Activated naive CD8-positive, alpha-beta T cell (primary cell): Measurements from ENCODE around the gene CSTPP1.

ENCODE experiments used
- H3K27ac Mint-ChIP-seq: one replicate; pipeline ENCODE4 v1.8.0; 2021; ENCODE audit warnings: mixed read lengths
- H3K27me3 Mint-ChIP-seq: one replicate; pipeline ENCODE4 v1.8.0; 2021; ENCODE audit warnings: mixed read lengths
- H3K36me3 Mint-ChIP-seq: one replicate; pipeline ENCODE4 v1.8.0; 2021; ENCODE audit warnings: mixed read lengths
- H3K4me1 Mint-ChIP-seq: one replicate; pipeline ENCODE4 v1.8.0; 2021; ENCODE audit warnings: low read depth, mixed read lengths
- H3K4me3 Mint-ChIP-seq: one replicate; pipeline ENCODE4 v1.8.0; 2021; ENCODE audit warnings: mild to moderate bottlenecking, mixed read lengths
- H3K9me3 Mint-ChIP-seq: one replicate; pipeline ENCODE4 v1.8.0; 2021; ENCODE audit warnings: low read depth, mixed read lengths

The CSTPP1 gene

GRCh38 chr11:47005441-47005840 lies 68.9 kb downstream of the CSTPP1 start:
- H3K4me1 Mint-ChIP-seq = peaks cover 26% of the 10 kb centered on the region
- H3K36me3 Mint-ChIP-seq = peaks cover 13% of the 10 kb centered on the region
- H3K27ac Mint-ChIP-seq = no peak overlapping the region

GRCh38 chr11:47007579-47007978 lies 71.0 kb downstream of the CSTPP1 start:
- Mint-ChIP-seq H3K4me1 (peaks cover 21% of the 10 kb centered on the region), H3K4me3 (no peak overlapping the region)

More at GRCh38 chr11:47005441-47005840, 68.9 kb downstream of the CSTPP1 start:
- Mint-ChIP-seq H3K9me3 (no peaks in the 10 kb centered on the region), H3K27me3 (no peaks in the 10 kb centered on the region), H3K4me3 (no peak overlapping the region)

GRCh38 chr11:47010179-47010578 lies 73.6 kb downstream of the CSTPP1 start:
- Mint-ChIP-seq H3K36me3 (peaks cover 16% of the 10 kb centered on the region), H3K9me3 (no peaks in the 10 kb centered on the region), H3K4me3 (no peak overlapping the region), H3K4me1 (peaks cover 3% of the 10 kb centered on the region), H3K27me3 (no peaks in the 10 kb centered on the region), H3K27ac (no peak overlapping the region)

More at GRCh38 chr11:47007579-47007978, 71.0 kb downstream of the CSTPP1 start:
- Mint-ChIP-seq H3K36me3 (peaks cover 13% of the 10 kb centered on the region), H3K9me3 (no peaks in the 10 kb centered on the region), H3K27ac (no peak overlapping the region), H3K27me3 (no peaks in the 10 kb centered on the region)

GRCh38 chr11:47014097-47014496 lies 77.5 kb downstream of the CSTPP1 start:
- Mint-ChIP-seq H3K4me3 (no peak overlapping the region), H3K36me3 (peaks cover 10% of the 10 kb centered on the region), H3K4me1 (no peaks in the 10 kb centered on the region), H3K9me3 (no peaks in the 10 kb centered on the region), H3K27ac (no peak overlapping the region), H3K27me3 (no peaks in the 10 kb centered on the region)

- Mint-ChIP-seq H3K4me3 (no peak overlapping the region), H3K4me1 (peaks cover 1% of the 10 kb centered on the region), H3K36me3 (peaks cover 8% of the 10 kb centered on the region), H3K9me3 (no peaks in the 10 kb centered on the region), H3K27ac (no peak overlapping the region), H3K27me3 (no peaks in the 10 kb centered on the region)
These were observed 82.1 kb downstream of the CSTPP1 start for GRCh38 chr11:47018637-47019036.

GRCh38 chr11:47020793-47021526 lies 84.4 kb downstream of the CSTPP1 start:
- Mint-ChIP-seq H3K27me3 (no peaks in the 10 kb centered on the region), H3K27ac (no peak overlapping the region), H3K9me3 (no peaks in the 10 kb centered on the region), H3K36me3 (peaks cover 8% of the 10 kb centered on the region), H3K4me1 (peaks cover 1% of the 10 kb centered on the region), H3K4me3 (no peak overlapping the region)

- H3K27ac Mint-ChIP-seq = no peak overlapping the region
- H3K9me3 Mint-ChIP-seq = no peaks in the 10 kb centered on the region
- no peaks in the 10 kb centered on the region for H3K27me3 Mint-ChIP-seq
- no peak overlapping the region for H3K4me3 Mint-ChIP-seq
- H3K4me1 Mint-ChIP-seq = peaks cover 1% of the 10 kb centered on the region
- H3K36me3 Mint-ChIP-seq = peaks cover 8% of the 10 kb centered on the region
These were observed 84.9 kb downstream of the CSTPP1 start for GRCh38 chr11:47021527-47021818.

- no peaks in the 10 kb centered on the region for H3K27me3 Mint-ChIP-seq
- H3K27ac Mint-ChIP-seq = no peak overlapping the region
- no peaks in the 10 kb centered on the region for H3K9me3 Mint-ChIP-seq
- H3K4me3 Mint-ChIP-seq = no peak overlapping the region
- peaks cover 8% of the 10 kb centered on the region for H3K36me3 Mint-ChIP-seq
- H3K4me1 Mint-ChIP-seq = peaks cover 1% of the 10 kb centered on the region
These were observed 85.4 kb downstream of the CSTPP1 start for GRCh38 chr11:47021965-47022364.

- no peaks in the 10 kb centered on the region for H3K27me3 Mint-ChIP-seq
- no peak overlapping the region for H3K27ac Mint-ChIP-seq
- H3K4me1 Mint-ChIP-seq = peaks cover 6% of the 10 kb centered on the region
- H3K9me3 Mint-ChIP-seq = no peaks in the 10 kb centered on the region
- peaks cover 7% of the 10 kb centered on the region for H3K36me3 Mint-ChIP-seq
- H3K4me3 Mint-ChIP-seq = no peak overlapping the region
These were observed 91.9 kb downstream of the CSTPP1 start for GRCh38 chr11:47028195-47029093.

GRCh38 chr11:47033439-47033838 lies 96.9 kb downstream of the CSTPP1 start:
- H3K36me3 Mint-ChIP-seq = peaks cover 14% of the 10 kb centered on the region
- H3K27me3 Mint-ChIP-seq = no peaks in the 10 kb centered on the region
- H3K9me3 Mint-ChIP-seq = no peaks in the 10 kb centered on the region
- no peak overlapping the region for H3K27ac Mint-ChIP-seq
- no peak overlapping the region for H3K4me3 Mint-ChIP-seq
- H3K4me1 Mint-ChIP-seq = peaks cover 2% of the 10 kb centered on the region

GRCh38 chr11:47034091-47034490 lies 97.5 kb downstream of the CSTPP1 start:
- Mint-ChIP-seq H3K4me3 (no peak overlapping the region), H3K9me3 (no peaks in the 10 kb centered on the region), H3K4me1 (no peaks in the 10 kb centered on the region), H3K27ac (no peak overlapping the region), H3K27me3 (no peaks in the 10 kb centered on the region), H3K36me3 (peaks cover 13% of the 10 kb centered on the region)

- Mint-ChIP-seq H3K4me1 (no peaks in the 10 kb centered on the region), H3K36me3 (peaks cover 13% of the 10 kb centered on the region), H3K9me3 (no peaks in the 10 kb centered on the region), H3K27me3 (no peaks in the 10 kb centered on the region), H3K27ac (no peak overlapping the region), H3K4me3 (no peak overlapping the region)
These were observed 98.5 kb downstream of the CSTPP1 start for GRCh38 chr11:47035108-47035507.

- H3K4me3 Mint-ChIP-seq = no peak overlapping the region
- no peaks in the 10 kb centered on the region for H3K27me3 Mint-ChIP-seq
- no peak overlapping the region for H3K27ac Mint-ChIP-seq
- no peaks in the 10 kb centered on the region for H3K9me3 Mint-ChIP-seq
- no peaks in the 10 kb centered on the region for H3K4me1 Mint-ChIP-seq
- peaks cover 4% of the 10 kb centered on the region for H3K36me3 Mint-ChIP-seq
These were observed 107.6 kb downstream of the CSTPP1 start for GRCh38 chr11:47044119-47044518.

GRCh38 chr11:47047972-47048371 lies 111.4 kb downstream of the CSTPP1 start:
- Mint-ChIP-seq H3K4me1 (no peaks in the 10 kb centered on the region), H3K27me3 (no peaks in the 10 kb centered on the region), H3K36me3 (peaks cover 11% of the 10 kb centered on the region), H3K27ac (no peak overlapping the region), H3K9me3 (no peaks in the 10 kb centered on the region), H3K4me3 (no peak overlapping the region)

GRCh38 chr11:47050284-47050683 lies 113.7 kb downstream of the CSTPP1 start:
- Mint-ChIP-seq H3K36me3 (peaks cover 17% of the 10 kb centered on the region), H3K27ac (no peak overlapping the region), H3K4me1 (no peaks in the 10 kb centered on the region), H3K4me3 (no peak overlapping the region), H3K27me3 (no peaks in the 10 kb centered on the region), H3K9me3 (no peaks in the 10 kb centered on the region)
